Prostate gland (tissue), 2 donors: Measurements from ENCODE around the gene SHC4. TPM values are rescaled to one million over a fixed set of nuclear protein-coding genes. Genes with fewer than 3 reads are reported as not detected.
A peak's percentile ranks its signal among the peaks of the same experiment; 100 is the strongest.
"Not testable (repeated sequence)": the region's sequence is repeated elsewhere in the genome, so short reads cannot be mapped to it uniquely, and the experiment has no call there.

Experiments
- DNase-seq: peaks from one replicate; pipeline ENCODE4 v3.0.0-alpha.2; 2019; ENCODE audit warnings: low spot score
- H3K27ac ChIP-seq, 2 donors: fragments of 200-600 bp; sonication (generic); 2 replicates each; pipeline ENCODE4 v1.5.1; 2017 to 2019
- H3K27me3 ChIP-seq: fragments of 200-600 bp; sonication (generic); replicated peaks from 2 replicates; pipeline ENCODE4 v1.5.1; 2019; ENCODE audit not compliant: insufficient read depth
- H3K36me3 ChIP-seq, 2 donors: fragments of 200-600 bp; sonication (generic); 1 replicate in 1 of 2; 2 replicates in 1 of 2; pipeline versions ENCODE4 v1.5.1 to v1.8.1; 2017 to 2019
- H3K4me1 ChIP-seq: fragments of 200-600 bp; sonication (generic); replicated peaks from 2 replicates; pipeline ENCODE4 v1.5.1; 2019
- H3K4me3 ChIP-seq, 2 donors: fragments of 200-600 bp; sonication (generic); 2 replicates each; pipeline ENCODE4 v1.5.1; 2017 to 2019
- H3K9me3 ChIP-seq: fragments of 200-600 bp; sonication (generic); 2 replicates; pipeline ENCODE4 v1.5.1; 2017
- POLR2A ChIP-seq: fragments of 450-650 bp; IDR thresholded peaks from one replicate; pipeline ENCODE4 v1.6.1; 2016; ENCODE audit warnings: antibody characterized with exemption, mild to moderate bottlenecking
- POLR2AphosphoS5 ChIP-seq: sonication (generic); formaldehyde crosslinking; IDR thresholded peaks from one replicate; pipeline ENCODE4 v1.6.1; 2017; ENCODE audit warnings: antibody characterized with exemption
- WGBS: methylation state at CpG from one replicate; pipeline ENCODE4 v1.1.5; 2018; 5-methylcytosine and 5-hydroxymethylcytosine counted together
- intact Hi-C: fragments of 100-400 bp; cut with DNase I; formaldehyde crosslinking; loops from one replicate; pipeline ENCODE4 v1.14.2; 2022
- total RNA-seq, 2 donors: library from RNA; depleted of rRNA; stranded (reverse); fragments of >200 nt; gene quantifications; one replicate each; pipeline ENCODE4 v1.1.0, GENCODE V29; 2016
- TF ChIP-seq, protein P1 (sequence below), 4 experiments: fragments of 200-600 bp in 2 of 4; fragments of 450-650 bp in 2 of 4; sonication (generic) in 2 of 4; IDR thresholded peaks; 1 replicate in 3 of 4; 2 replicates in 1 of 4; pipeline ENCODE4 v1.5.1; 2016 to 2019; ENCODE audit warnings: antibody characterized with exemption in 4 of 4, mild to moderate bottlenecking in 2 of 4, moderate library complexity in 2 of 4

Gene SHC4
- total RNA-seq, 2 donors from 2014 or later = 0.27 to 45.0 TPM

DNA sequence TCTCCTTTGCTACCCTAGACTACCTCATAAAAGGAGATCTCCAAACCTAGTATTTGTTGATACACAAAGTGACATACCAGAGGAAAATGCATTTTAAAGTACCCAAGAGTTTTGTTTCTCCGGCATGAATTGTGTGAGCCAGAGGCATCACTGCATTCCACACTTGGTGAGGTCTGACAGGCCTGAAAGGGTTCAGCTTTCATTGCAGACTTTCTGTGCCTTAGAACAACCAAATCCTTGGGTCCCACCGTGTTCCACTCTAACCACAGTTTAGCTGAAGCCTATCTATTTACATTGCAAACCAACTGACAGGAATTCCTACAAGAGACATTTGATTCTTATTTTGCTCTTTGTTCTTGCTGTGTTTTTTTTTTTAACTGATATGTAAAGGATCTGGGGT lies 106.8 kb downstream of the SHC4 start:
- H3K4me3 ChIP-seq = no peak overlapping the region
- DNase-seq = no peak
- H3K9me3 ChIP-seq = no peaks in the 10 kb centered on the region
- intact Hi-C loops = no loop called here
- TF ChIP-seq, protein P1, sequence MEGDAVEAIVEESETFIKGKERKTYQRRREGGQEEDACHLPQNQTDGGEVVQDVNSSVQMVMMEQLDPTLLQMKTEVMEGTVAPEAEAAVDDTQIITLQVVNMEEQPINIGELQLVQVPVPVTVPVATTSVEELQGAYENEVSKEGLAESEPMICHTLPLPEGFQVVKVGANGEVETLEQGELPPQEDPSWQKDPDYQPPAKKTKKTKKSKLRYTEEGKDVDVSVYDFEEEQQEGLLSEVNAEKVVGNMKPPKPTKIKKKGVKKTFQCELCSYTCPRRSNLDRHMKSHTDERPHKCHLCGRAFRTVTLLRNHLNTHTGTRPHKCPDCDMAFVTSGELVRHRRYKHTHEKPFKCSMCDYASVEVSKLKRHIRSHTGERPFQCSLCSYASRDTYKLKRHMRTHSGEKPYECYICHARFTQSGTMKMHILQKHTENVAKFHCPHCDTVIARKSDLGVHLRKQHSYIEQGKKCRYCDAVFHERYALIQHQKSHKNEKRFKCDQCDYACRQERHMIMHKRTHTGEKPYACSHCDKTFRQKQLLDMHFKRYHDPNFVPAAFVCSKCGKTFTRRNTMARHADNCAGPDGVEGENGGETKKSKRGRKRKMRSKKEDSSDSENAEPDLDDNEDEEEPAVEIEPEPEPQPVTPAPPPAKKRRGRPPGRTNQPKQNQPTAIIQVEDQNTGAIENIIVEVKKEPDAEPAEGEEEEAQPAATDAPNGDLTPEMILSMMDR (IDR thresholded peaks at IDR 0.05) = no peak
- TF ChIP-seq POLR2AphosphoS5 (no peak), POLR2A (no peak)
- WGBS = 32% methylated on average over 2 of the region's 2 CpGs
- H3K4me1 ChIP-seq = no peaks in the 10 kb centered on the region
- no peaks in the 10 kb centered on the region for H3K27me3 ChIP-seq
- H3K27ac ChIP-seq = no peak overlapping the region
- no peaks in the 10 kb centered on the region for H3K36me3 ChIP-seq

DNA sequence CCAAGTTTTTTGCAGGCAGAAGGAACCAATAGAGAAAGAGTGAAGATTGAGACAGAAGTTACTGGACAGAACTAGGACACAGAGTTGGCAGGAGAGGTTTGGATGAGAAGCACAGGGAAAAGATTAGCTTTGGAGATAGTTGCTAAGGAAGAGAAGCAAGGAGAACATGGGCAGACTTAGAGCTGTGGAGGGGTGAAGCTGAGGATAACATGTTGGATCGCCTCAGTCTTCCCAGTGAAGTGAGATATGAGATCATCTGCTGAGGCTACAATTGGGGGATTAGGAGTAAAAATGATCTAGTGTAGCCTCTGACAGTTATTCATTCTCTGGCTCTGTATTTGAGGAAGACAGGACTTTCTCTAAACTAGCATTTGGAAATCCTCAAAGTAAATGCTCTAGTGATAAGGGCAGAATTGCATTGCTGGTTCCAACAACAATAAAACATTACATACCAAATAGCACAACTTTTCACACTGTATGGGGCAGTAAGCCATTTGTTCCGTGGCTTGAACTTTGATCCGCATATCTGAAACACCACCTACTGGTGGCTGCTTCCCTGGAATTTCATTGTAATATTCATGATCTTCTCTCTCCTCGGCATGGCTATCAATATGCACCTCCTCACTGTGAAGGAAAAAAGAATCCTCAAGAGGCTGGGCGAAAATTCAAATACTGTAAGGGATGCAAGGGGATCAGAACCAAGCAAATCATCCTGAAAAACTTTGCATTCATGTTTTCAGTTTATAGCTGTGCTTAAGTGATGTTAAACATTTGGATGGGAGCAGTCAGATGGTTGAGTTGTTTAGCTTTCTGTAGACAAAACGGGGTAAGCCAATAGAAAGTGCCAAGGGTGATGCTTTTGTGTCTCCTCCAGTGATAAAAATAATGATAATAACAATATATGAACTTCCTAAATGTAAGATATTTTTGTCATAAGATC lies 107.9 kb downstream of the SHC4 start:
- Histone ChIP-seq H3K27me3 (no peaks in the 10 kb centered on the region), H3K9me3 (no peaks in the 10 kb centered on the region), H3K27ac (no peak overlapping the region), H3K4me3 (no peak overlapping the region), H3K4me1 (no peaks in the 10 kb centered on the region), H3K36me3 (no peaks in the 10 kb centered on the region)
- DNase-seq = no peak
- TF ChIP-seq POLR2AphosphoS5 = no peak
- TF ChIP-seq, protein P1 (IDR thresholded peaks at IDR 0.05) = peak in 3 of 4 experiments; percentile 6 to 51 (median 39)
- WGBS = 16% methylated on average over 6 of the region's 6 CpGs
- intact Hi-C loops = no loop called here

DNA sequence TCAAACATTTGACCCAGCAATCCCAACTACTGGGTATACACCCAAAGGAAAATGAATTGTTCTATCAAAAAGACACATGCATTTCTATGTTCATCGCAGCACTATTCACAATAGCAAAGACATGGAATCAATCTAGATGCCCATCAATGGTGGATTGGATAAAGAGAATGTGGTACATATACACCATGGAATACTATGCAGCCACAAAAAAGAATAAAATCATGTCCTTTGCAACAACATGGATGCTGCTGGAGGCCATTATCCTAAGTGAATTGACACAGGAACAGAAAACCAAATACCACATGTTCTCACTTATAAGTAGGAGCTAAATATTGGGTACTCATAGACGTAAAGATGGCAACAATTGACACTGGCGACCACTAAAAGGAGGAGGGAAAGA lies 109.3 kb downstream of the SHC4 start:
- WGBS = 93% methylated on average over 3 of the region's 3 CpGs
- H3K27ac ChIP-seq, DNase-seq, H3K4me3 ChIP-seq, intact Hi-C loops, H3K27me3 ChIP-seq, H3K4me1 ChIP-seq, H3K9me3 ChIP-seq, H3K36me3 ChIP-seq: not testable (repeated sequence)

DNA sequence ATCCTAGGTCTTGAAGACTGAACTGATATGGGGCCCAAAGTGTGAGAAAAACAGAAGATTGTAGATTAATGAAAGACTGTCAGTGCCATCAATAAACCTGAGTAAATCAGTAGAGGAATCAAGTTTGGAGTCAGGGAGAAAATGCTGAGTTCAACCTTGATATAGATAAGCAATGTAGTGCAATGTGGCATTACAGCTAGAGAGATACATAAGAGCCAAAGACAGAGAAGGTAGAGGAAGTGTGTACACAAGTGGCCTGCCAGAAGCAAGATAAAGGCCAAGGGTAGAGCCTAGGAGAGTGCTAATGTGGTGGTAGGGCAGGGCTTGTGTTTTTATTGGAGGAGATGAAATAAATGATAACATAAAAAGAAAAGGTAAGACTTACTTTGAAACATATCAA lies 111.8 kb downstream of the SHC4 start:
- TF ChIP-seq POLR2A (no peak), POLR2AphosphoS5 (no peak)
- TF ChIP-seq, protein P1 (IDR thresholded peaks at IDR 0.05) = no peak
- no peak overlapping the region for H3K27ac ChIP-seq
- no peak for DNase-seq
- H3K27me3 ChIP-seq = no peaks in the 10 kb centered on the region
- no peaks in the 10 kb centered on the region for H3K36me3 ChIP-seq
- intact Hi-C loops = no loop called here
- no peaks in the 10 kb centered on the region for H3K9me3 ChIP-seq
- no peak overlapping the region for H3K4me3 ChIP-seq
- H3K4me1 ChIP-seq = no peaks in the 10 kb centered on the region

DNA sequence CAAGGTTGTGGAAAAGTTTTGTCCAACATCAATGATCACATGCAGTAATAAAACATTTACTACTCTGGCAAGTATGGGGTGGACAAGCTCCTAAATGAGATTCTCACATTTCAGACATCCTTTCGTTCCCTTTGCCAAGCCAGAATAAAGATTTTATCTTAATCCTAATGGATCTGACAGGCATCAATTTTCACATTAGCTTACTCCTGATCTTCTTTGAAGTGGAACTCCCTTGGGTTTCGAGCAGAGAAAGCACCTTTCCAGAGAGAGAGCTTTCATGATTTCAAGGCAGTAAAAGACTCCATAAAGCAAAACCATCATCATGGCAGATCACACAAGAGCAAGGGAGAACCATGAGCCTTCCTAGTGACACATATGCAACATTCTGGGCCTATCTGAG lies 113.1 kb downstream of the SHC4 start:
- no peaks in the 10 kb centered on the region for H3K27me3 ChIP-seq
- WGBS = 31% methylated on average over 2 of the region's 2 CpGs
- H3K9me3 ChIP-seq = no peaks in the 10 kb centered on the region
- intact Hi-C loops = no loop called here
- no peaks in the 10 kb centered on the region for H3K4me1 ChIP-seq
- DNase-seq = no peak
- H3K36me3 ChIP-seq = no peaks in the 10 kb centered on the region
- H3K27ac ChIP-seq = no peak overlapping the region
- no peak overlapping the region for H3K4me3 ChIP-seq
- TF ChIP-seq, protein P1 (IDR thresholded peaks at IDR 0.05) = no peak
- TF ChIP-seq POLR2A (no peak), POLR2AphosphoS5 (no peak)
